Endodermal cell (in vitro differentiated cells): ENCODE data around the gene ATG10. TPM values are rescaled to one million over a fixed set of nuclear protein-coding genes. Genes with fewer than 3 reads are reported as not detected.

Source experiments
- DNase-seq: peaks from one replicate; pipeline ENCODE4 v3.0.0-alpha.2; 2017
- H3K27ac ChIP-seq: 2 replicates; pipeline ENCODE4 v1.5.1; 2013; ENCODE audit warnings: mild to moderate bottlenecking, low read depth, low read length, moderate library complexity
- H3K27me3 ChIP-seq: 2 replicates; pipeline ENCODE4 v1.6.1; 2013; ENCODE audit warnings: mild to moderate bottlenecking, low read length, moderate library complexity; ENCODE audit not compliant: insufficient read depth, control insufficient read depth, poor library complexity, severe bottlenecking
- H3K36me3 ChIP-seq: 2 replicates; pipeline ENCODE4 v1.7.0; 2013; ENCODE audit warnings: mild to moderate bottlenecking, low read length, moderate library complexity; ENCODE audit not compliant: control insufficient read depth, insufficient read depth
- H3K4me1 ChIP-seq: one replicate; pipeline ENCODE4 v1.7.0; 2013; ENCODE audit warnings: low read length; ENCODE audit not compliant: control insufficient read depth, insufficient read depth
- H3K4me3 ChIP-seq: 2 replicates; pipeline ENCODE4 v1.5.1; 2013; ENCODE audit warnings: mild to moderate bottlenecking, low read length, moderate library complexity
- H3K9ac ChIP-seq: 2 replicates; pipeline ENCODE4 v1.6.1; 2013; ENCODE audit warnings: mild to moderate bottlenecking, low read length, moderate library complexity; ENCODE audit not compliant: poor library complexity, severe bottlenecking; ENCODE audit errors: extremely low read depth
- H3K9me3 ChIP-seq: 2 replicates; pipeline ENCODE4 v1.6.1; 2013; ENCODE audit warnings: mild to moderate bottlenecking, low read length, moderate library complexity; ENCODE audit not compliant: control insufficient read depth
- H3K27ac Mint-ChIP-seq: 2 replicates; pipeline ENCODE4 v1.8.0; 2020; ENCODE audit warnings: mixed read lengths
- H3K27me3 Mint-ChIP-seq: 2 replicates; pipeline ENCODE4 v1.8.0; 2021; ENCODE audit warnings: mild to moderate bottlenecking, mixed read lengths; ENCODE audit not compliant: insufficient read depth
- H3K36me3 Mint-ChIP-seq: 2 replicates; pipeline ENCODE4 v1.8.0; 2020; ENCODE audit warnings: low read depth, mixed read lengths
- H3K4me1 Mint-ChIP-seq: 2 replicates; pipeline ENCODE4 v1.8.0; 2020; ENCODE audit warnings: mixed read lengths
- H3K4me3 Mint-ChIP-seq: 2 replicates; pipeline ENCODE4 v1.8.0; 2020; ENCODE audit warnings: mild to moderate bottlenecking, moderate library complexity, mixed read lengths
- H3K9me3 Mint-ChIP-seq: 2 replicates; pipeline ENCODE4 v1.8.0; 2020; ENCODE audit warnings: mild to moderate bottlenecking, mixed read lengths
- CTCF ChIP-seq: fragments of 200-600 bp; sonication (generic); conservative IDR thresholded peaks from 2 replicates; pipeline ENCODE4 v1.5.0; 2021; ENCODE audit warnings: antibody characterized with exemption, mild to moderate bottlenecking
- WGBS, 2 experiments: methylation state at CpG; one replicate each; pipeline versions ENCODE4 v1.1.5 to v1.1.7; 2013; ENCODE audit warnings: missing lambda C conversion rate in 2 of 2, mixed read lengths in 1 of 2; ENCODE audit not compliant: insufficient coverage in 1 of 2, insufficient read length in 1 of 2; 5-methylcytosine and 5-hydroxymethylcytosine counted together
- total RNA-seq, 2 donors: library from RNA; stranded (reverse); fragmentation: NEBNext Ultra II Directional in 1 of 2; extraction: Animal tissue kit (Norgen Biotek cat#: 25700) in 1 of 2; gene quantifications; 2 replicates in 1 of 2; 3 replicates in 1 of 2; pipeline ENCODE4 v1.2.1, GENCODE V29; 2021

The ATG10 gene
- total RNA-seq, 2 donors from 2014 or later = 17.9 to 22.6 TPM

GRCh38 chr5:82045554-82046275, 73.9 kb downstream of the ATG10 start:
- Mint-ChIP-seq H3K27me3 (no peaks in the 10 kb centered on the region), H3K36me3 (peaks cover 34% of the 10 kb centered on the region), H3K4me3 (no peak overlapping the region), H3K9me3 (peaks cover 35% of the 10 kb centered on the region), H3K27ac (no peak overlapping the region), H3K4me1 (no peaks in the 10 kb centered on the region)
- Histone ChIP-seq H3K27me3 (no peaks in the 10 kb centered on the region), H3K27ac (no peak overlapping the region), H3K9ac (no peak overlapping the region), H3K36me3 (peaks cover 6% of the 10 kb centered on the region), H3K4me1 (no peaks in the 10 kb centered on the region), H3K9me3 (peaks cover 23% of the 10 kb centered on the region), H3K4me3 (no peak overlapping the region)
- no peak for TF ChIP-seq CTCF
- no peak for DNase-seq
- 93 to 100% methylated on average over 2 of the region's 3 CpGs for WGBS, 2 experiments

GRCh38 chr5:82046276-82046647, 74.4 kb downstream of the ATG10 start:
- Mint-ChIP-seq H3K27me3 (no peaks in the 10 kb centered on the region), H3K4me3 (no peak overlapping the region), H3K27ac (no peak overlapping the region), H3K9me3 (peaks cover 33% of the 10 kb centered on the region), H3K36me3 (peaks cover 33% of the 10 kb centered on the region), H3K4me1 (no peaks in the 10 kb centered on the region)
- H3K4me1 ChIP-seq = no peaks in the 10 kb centered on the region
- no peak overlapping the region for H3K27ac ChIP-seq
- no peaks in the 10 kb centered on the region for H3K27me3 ChIP-seq
- no peak overlapping the region for H3K4me3 ChIP-seq
- peaks cover 6% of the 10 kb centered on the region for H3K36me3 ChIP-seq
- H3K9ac ChIP-seq = no peak overlapping the region
- TF ChIP-seq CTCF = no peak
- WGBS, 2 experiments = 88 to 92% methylated on average over 2 of the region's 2 CpGs
- H3K9me3 ChIP-seq = peaks cover 22% of the 10 kb centered on the region
- DNase-seq = no peak

- no peak overlapping the region for H3K4me3 ChIP-seq
- WGBS, 2 experiments = 89 to 97% methylated on average over 4 of the region's 4 CpGs
- Mint-ChIP-seq H3K27me3 (no peaks in the 10 kb centered on the region), H3K4me3 (no peak overlapping the region), H3K9me3 (peaks cover 8% of the 10 kb centered on the region), H3K36me3 (peaks cover 7% of the 10 kb centered on the region), H3K27ac (no peak overlapping the region), H3K4me1 (peaks cover 17% of the 10 kb centered on the region)
- no peak for DNase-seq
- peaks cover 2% of the 10 kb centered on the region for H3K4me1 ChIP-seq
- no peak overlapping the region for H3K9ac ChIP-seq
- no peak for TF ChIP-seq CTCF
- no peaks in the 10 kb centered on the region for H3K36me3 ChIP-seq
- no peaks in the 10 kb centered on the region for H3K27me3 ChIP-seq
- peaks cover 5% of the 10 kb centered on the region for H3K9me3 ChIP-seq
- H3K27ac ChIP-seq = no peak overlapping the region
Measured at GRCh38 chr5:82050955-82051354, 79.1 kb downstream of the ATG10 start.
